HEK293 (cell line): ENCODE measurements around the gene FLT3LG.

Experiments used
- BCL11B ChIP-seq: fragments of 450-650 bp; formaldehyde crosslinking; IDR thresholded peaks from 2 replicates; pipeline ENCODE4 v1.5.1; 2016; ENCODE audit warnings: low read depth, missing biosample characterization, missing genetic modification characterization
- FEZF1 ChIP-seq: fragments of 450-650 bp; formaldehyde crosslinking; IDR thresholded peaks from 2 replicates; pipeline ENCODE4 v1.5.1; 2016; ENCODE audit warnings: missing biosample characterization, missing genetic modification characterization
- GLI4 ChIP-seq: fragments of 450-650 bp; formaldehyde crosslinking; IDR thresholded peaks from 2 replicates; pipeline ENCODE4 v1.5.1; 2016; ENCODE audit warnings: missing biosample characterization, missing genetic modification characterization
- KLF16 ChIP-seq: fragments of 450-650 bp; formaldehyde crosslinking; IDR thresholded peaks from 2 replicates; pipeline ENCODE4 v1.5.1; 2017; ENCODE audit warnings: missing biosample characterization, missing genetic modification characterization
- MYNN ChIP-seq: fragments of 450-650 bp; formaldehyde crosslinking; IDR thresholded peaks from 2 replicates; pipeline ENCODE4 v1.5.1; 2016; ENCODE audit warnings: missing biosample characterization, missing genetic modification characterization, borderline replicate concordance
- ZFP37 ChIP-seq: fragments of 450-650 bp; formaldehyde crosslinking; IDR thresholded peaks from 2 replicates; pipeline ENCODE4 v1.5.1; 2016; ENCODE audit warnings: missing biosample characterization, missing genetic modification characterization
- ZFP69B ChIP-seq: fragments of 450-650 bp; formaldehyde crosslinking; IDR thresholded peaks from 2 replicates; pipeline ENCODE4 v1.5.1; 2016; ENCODE audit warnings: missing biosample characterization, missing genetic modification characterization
- ZNF133 ChIP-seq: fragments of 450-650 bp; formaldehyde crosslinking; IDR thresholded peaks from 2 replicates; pipeline ENCODE4 v1.5.1; 2016; ENCODE audit warnings: missing biosample characterization, missing genetic modification characterization
- ZNF16 ChIP-seq: fragments of 450-650 bp; formaldehyde crosslinking; IDR thresholded peaks from 2 replicates; pipeline ENCODE4 v1.5.1; 2016; ENCODE audit warnings: low read depth, missing biosample characterization, missing genetic modification characterization
- ZNF169 ChIP-seq: fragments of 450-650 bp; formaldehyde crosslinking; IDR thresholded peaks from 2 replicates; pipeline ENCODE4 v1.5.1; 2016; ENCODE audit warnings: missing biosample characterization, missing genetic modification characterization
- ZNF202 ChIP-seq: fragments of 450-650 bp; formaldehyde crosslinking; IDR thresholded peaks from 2 replicates; pipeline ENCODE4 v1.5.1; 2016; ENCODE audit warnings: missing biosample characterization, missing genetic modification characterization, borderline replicate concordance
- ZNF214 ChIP-seq: fragments of 450-650 bp; formaldehyde crosslinking; IDR thresholded peaks from 2 replicates; pipeline ENCODE4 v1.5.1; 2017; ENCODE audit warnings: missing biosample characterization, mild to moderate bottlenecking, missing genetic modification characterization, borderline replicate concordance
- ZNF239 ChIP-seq: fragments of 450-650 bp; formaldehyde crosslinking; IDR thresholded peaks from 2 replicates; pipeline ENCODE4 v1.5.1; 2016; ENCODE audit warnings: missing biosample characterization, missing genetic modification characterization
- ZNF24 ChIP-seq: fragments of 450-650 bp; formaldehyde crosslinking; IDR thresholded peaks from 2 replicates; pipeline ENCODE4 v1.5.1; 2016; ENCODE audit warnings: missing biosample characterization, missing genetic modification characterization
- ZNF248 ChIP-seq: fragments of 450-650 bp; formaldehyde crosslinking; IDR thresholded peaks from 2 replicates; pipeline ENCODE4 v1.5.1; 2017; ENCODE audit warnings: missing biosample characterization, missing genetic modification characterization
- ZNF510 ChIP-seq: fragments of 450-650 bp; formaldehyde crosslinking; IDR thresholded peaks from 2 replicates; pipeline ENCODE4 v1.5.1; 2018; ENCODE audit warnings: mild to moderate bottlenecking, missing genetic modification characterization, missing biosample characterization; ENCODE audit not compliant: insufficient replicate concordance
- ZNF514 ChIP-seq: fragments of 450-650 bp; formaldehyde crosslinking; IDR thresholded peaks from 2 replicates; pipeline ENCODE4 v1.5.1; 2016; ENCODE audit warnings: missing biosample characterization, missing genetic modification characterization
- ZNF530 ChIP-seq: fragments of 450-650 bp; formaldehyde crosslinking; IDR thresholded peaks from 2 replicates; pipeline ENCODE4 v1.5.1; 2016; ENCODE audit warnings: low read depth, missing biosample characterization, missing genetic modification characterization
- ZNF560 ChIP-seq: fragments of 450-650 bp; formaldehyde crosslinking; IDR thresholded peaks from 2 replicates; pipeline ENCODE4 v1.5.1; 2017; ENCODE audit warnings: missing biosample characterization, missing genetic modification characterization, borderline replicate concordance
- ZNF571 ChIP-seq: fragments of 450-650 bp; formaldehyde crosslinking; IDR thresholded peaks from 2 replicates; pipeline ENCODE4 v1.5.0; 2017; ENCODE audit warnings: missing biosample characterization, missing genetic modification characterization
- ZNF621 ChIP-seq: fragments of 450-650 bp; formaldehyde crosslinking; IDR thresholded peaks from 2 replicates; pipeline ENCODE4 v1.5.1; 2017; ENCODE audit warnings: missing biosample characterization, missing genetic modification characterization
- ZNF664 ChIP-seq: fragments of 450-650 bp; formaldehyde crosslinking; IDR thresholded peaks from 2 replicates; pipeline ENCODE4 v1.5.1; 2016; ENCODE audit warnings: missing biosample characterization, missing genetic modification characterization
- ZNF792 ChIP-seq: fragments of 450-650 bp; formaldehyde crosslinking; IDR thresholded peaks from 2 replicates; pipeline ENCODE4 v1.5.1; 2016; ENCODE audit warnings: missing biosample characterization, missing genetic modification characterization
- ZNF830 ChIP-seq: fragments of 450-650 bp; IDR thresholded peaks from 2 replicates; pipeline ENCODE4 v1.5.0; 2018; ENCODE audit warnings: missing biosample characterization, missing genetic modification characterization, low read depth, mild to moderate bottlenecking, moderate library complexity
- TF ChIP-seq, protein P1 (sequence below): fragments of 450-650 bp; formaldehyde crosslinking; IDR thresholded peaks from 2 replicates; pipeline ENCODE4 v1.5.1; 2016; ENCODE audit warnings: missing biosample characterization, missing genetic modification characterization
- TF ChIP-seq, protein P2 (sequence below): fragments of 450-650 bp; formaldehyde crosslinking; IDR thresholded peaks from 2 replicates; pipeline ENCODE4 v1.5.1; 2016; ENCODE audit warnings: missing biosample characterization, missing genetic modification characterization
- TF ChIP-seq, protein P3 (sequence below): fragments of 450-650 bp; formaldehyde crosslinking; IDR thresholded peaks from 2 replicates; pipeline ENCODE4 v1.5.1; 2016; ENCODE audit warnings: missing biosample characterization, missing genetic modification characterization
- TF ChIP-seq, protein P4 (sequence below): fragments of 450-650 bp; formaldehyde crosslinking; IDR thresholded peaks from 2 replicates; pipeline ENCODE4 v1.5.0; 2017; ENCODE audit warnings: missing biosample characterization, missing genetic modification characterization, borderline replicate concordance
- TF ChIP-seq, protein P5 (sequence below): fragments of 450-650 bp; formaldehyde crosslinking; IDR thresholded peaks from 2 replicates; pipeline ENCODE4 v1.5.1; 2016; ENCODE audit warnings: missing biosample characterization, missing genetic modification characterization

Gene FLT3LG

DNA sequence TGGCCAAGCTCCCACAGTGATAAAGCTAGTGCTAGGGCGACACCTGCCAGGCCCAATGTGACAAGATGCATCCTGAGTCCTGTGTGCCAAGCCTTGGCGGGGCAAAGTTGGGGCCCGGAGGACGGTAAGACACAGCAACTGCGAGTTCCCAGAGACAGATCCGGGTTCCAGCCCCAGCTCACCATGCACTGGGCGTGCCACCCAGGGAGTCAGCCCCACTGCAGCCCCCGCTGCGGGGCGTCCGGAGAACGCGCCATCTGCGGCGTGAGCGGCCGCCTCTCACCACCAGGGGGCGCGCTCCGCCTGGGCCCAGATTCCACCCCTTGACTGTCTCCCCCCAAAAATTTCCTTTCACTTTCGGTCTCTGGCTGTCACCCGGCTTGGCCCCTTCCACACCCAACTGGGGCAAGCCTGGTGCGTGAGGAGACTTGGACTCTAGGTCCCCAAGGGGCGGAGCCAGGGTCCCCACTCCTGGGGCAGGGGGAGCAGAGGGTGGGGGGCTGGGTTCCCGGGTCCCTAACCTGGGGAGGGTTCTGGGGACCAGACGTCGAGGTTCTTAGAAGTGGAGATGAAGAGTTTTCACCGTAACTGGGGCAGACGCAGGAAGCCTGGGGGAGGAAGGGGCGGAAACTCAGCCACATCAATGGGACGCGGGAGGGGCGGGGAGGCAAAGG is at the start of gene FLT3LG (continued):
- TF ChIP-seq ZNF24 (tag by site-specific recombination), result peak; percentile 79
- TF ChIP-seq ZNF621 (tag by site-specific recombination), result no peak
- TF ChIP-seq ZFP37, result peak; percentile 69; the same call in 1 of the 2 replicates
- no peak for TF ChIP-seq ZNF792
- no peak for TF ChIP-seq ZNF560 (tag by site-specific recombination)
- TF ChIP-seq ZNF239 (tag by site-specific recombination), result no peak
- no peak for TF ChIP-seq ZNF202
- TF ChIP-seq ZNF169 (tag by site-specific recombination), result no peak
- TF ChIP-seq ZNF514 (tag by site-specific recombination), result no peak
- TF ChIP-seq, protein P1, sequence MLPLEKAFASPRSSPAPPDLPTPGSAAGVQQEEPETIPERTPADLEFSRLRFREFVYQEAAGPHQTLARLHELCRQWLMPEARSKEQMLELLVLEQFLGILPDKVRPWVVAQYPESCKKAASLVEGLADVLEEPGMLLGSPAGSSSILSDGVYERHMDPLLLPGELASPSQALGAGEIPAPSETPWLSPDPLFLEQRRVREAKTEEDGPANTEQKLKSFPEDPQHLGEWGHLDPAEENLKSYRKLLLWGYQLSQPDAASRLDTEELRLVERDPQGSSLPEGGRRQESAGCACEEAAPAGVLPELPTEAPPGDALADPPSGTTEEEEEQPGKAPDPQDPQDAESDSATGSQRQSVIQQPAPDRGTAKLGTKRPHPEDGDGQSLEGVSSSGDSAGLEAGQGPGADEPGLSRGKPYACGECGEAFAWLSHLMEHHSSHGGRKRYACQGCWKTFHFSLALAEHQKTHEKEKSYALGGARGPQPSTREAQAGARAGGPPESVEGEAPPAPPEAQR, result no peak; the same call in 1 of the 2 replicates
- no peak for TF ChIP-seq ZNF830
- TF ChIP-seq ZNF664 (tag by site-specific recombination), result no peak
- TF ChIP-seq, protein P2, sequence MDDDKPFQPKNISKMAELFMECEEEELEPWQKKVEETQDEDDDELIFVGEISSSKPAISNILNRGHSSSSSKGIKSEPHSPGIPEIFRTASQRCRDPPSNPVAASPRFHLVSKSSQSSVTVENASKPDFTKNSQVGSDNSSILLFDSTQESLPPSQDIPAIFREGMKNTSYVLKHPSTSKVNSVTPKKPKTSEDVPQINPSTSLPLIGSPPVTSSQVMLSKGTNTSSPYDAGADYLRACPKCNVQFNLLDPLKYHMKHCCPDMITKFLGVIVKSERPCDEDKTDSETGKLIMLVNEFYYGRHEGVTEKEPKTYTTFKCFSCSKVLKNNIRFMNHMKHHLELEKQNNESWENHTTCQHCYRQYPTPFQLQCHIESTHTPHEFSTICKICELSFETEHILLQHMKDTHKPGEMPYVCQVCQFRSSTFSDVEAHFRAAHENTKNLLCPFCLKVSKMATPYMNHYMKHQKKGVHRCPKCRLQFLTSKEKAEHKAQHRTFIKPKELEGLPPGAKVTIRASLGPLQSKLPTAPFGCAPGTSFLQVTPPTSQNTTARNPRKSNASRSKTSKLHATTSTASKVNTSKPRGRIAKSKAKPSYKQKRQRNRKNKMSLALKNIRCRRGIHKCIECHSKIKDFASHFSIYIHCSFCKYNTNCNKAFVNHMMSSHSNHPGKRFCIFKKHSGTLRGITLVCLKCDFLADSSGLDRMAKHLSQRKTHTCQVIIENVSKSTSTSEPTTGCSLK, result no peak
- peak; percentile 83 for TF ChIP-seq KLF16
- no peak for TF ChIP-seq ZNF16 (tag by site-specific recombination)
- TF ChIP-seq, protein P3, sequence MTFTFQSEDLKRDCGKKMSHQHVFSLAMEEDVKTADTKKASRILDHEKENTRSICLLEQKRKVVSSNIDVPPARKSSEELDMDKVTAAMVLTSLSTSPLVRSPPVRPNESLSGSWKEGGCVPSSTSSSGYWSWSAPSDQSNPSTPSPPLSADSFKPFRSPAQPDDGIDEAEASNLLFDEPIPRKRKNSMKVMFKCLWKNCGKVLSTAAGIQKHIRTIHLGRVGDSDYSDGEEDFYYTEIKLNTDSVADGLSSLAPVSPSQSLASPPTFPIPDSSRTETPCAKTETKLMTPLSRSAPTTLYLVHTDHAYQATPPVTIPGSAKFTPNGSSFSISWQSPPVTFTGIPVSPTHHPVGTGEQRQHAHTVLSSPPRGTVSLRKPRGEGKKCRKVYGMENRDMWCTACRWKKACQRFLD (tag by site-specific recombination), result no peak
- TF ChIP-seq, protein P4, sequence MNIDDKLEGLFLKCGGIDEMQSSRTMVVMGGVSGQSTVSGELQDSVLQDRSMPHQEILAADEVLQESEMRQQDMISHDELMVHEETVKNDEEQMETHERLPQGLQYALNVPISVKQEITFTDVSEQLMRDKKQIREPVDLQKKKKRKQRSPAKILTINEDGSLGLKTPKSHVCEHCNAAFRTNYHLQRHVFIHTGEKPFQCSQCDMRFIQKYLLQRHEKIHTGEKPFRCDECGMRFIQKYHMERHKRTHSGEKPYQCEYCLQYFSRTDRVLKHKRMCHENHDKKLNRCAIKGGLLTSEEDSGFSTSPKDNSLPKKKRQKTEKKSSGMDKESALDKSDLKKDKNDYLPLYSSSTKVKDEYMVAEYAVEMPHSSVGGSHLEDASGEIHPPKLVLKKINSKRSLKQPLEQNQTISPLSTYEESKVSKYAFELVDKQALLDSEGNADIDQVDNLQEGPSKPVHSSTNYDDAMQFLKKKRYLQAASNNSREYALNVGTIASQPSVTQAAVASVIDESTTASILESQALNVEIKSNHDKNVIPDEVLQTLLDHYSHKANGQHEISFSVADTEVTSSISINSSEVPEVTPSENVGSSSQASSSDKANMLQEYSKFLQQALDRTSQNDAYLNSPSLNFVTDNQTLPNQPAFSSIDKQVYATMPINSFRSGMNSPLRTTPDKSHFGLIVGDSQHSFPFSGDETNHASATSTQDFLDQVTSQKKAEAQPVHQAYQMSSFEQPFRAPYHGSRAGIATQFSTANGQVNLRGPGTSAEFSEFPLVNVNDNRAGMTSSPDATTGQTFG (tag by site-specific recombination), result no peak
- TF ChIP-seq ZNF571 (tag by site-specific recombination), result no peak
- TF ChIP-seq, protein P5, sequence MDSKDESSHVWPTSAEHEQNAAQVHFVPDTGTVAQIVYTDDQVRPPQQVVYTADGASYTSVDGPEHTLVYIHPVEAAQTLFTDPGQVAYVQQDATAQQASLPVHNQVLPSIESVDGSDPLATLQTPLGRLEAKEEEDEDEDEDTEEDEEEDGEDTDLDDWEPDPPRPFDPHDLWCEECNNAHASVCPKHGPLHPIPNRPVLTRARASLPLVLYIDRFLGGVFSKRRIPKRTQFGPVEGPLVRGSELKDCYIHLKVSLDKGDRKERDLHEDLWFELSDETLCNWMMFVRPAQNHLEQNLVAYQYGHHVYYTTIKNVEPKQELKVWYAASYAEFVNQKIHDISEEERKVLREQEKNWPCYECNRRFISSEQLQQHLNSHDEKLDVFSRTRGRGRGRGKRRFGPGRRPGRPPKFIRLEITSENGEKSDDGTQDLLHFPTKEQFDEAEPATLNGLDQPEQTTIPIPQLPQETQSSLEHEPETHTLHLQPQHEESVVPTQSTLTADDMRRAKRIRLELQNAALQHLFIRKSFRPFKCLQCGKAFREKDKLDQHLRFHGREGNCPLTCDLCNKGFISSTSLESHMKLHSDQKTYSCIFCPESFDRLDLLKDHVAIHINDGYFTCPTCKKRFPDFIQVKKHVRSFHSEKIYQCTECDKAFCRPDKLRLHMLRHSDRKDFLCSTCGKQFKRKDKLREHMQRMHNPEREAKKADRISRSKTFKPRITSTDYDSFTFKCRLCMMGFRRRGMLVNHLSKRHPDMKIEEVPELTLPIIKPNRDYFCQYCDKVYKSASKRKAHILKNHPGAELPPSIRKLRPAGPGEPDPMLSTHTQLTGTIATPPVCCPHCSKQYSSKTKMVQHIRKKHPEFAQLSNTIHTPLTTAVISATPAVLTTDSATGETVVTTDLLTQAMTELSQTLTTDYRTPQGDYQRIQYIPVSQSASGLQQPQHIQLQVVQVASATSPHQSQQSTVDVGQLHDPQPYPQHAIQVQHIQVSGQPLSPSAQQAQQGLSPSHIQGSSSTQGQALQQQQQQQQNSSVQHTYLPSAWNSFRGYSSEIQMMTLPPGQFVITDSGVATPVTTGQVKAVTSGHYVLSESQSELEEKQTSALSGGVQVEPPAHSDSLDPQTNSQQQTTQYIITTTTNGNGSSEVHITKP (tag by site-specific recombination), result peak; percentile 85
- no peak for TF ChIP-seq ZNF510 (tag by site-specific recombination)
- peak; percentile 53 for TF ChIP-seq BCL11B (tag by site-specific recombination)
- TF ChIP-seq ZNF530, result no peak
- TF ChIP-seq MYNN (tag by site-specific recombination), result no peak
- 0 out of 2 replicates have a peak, but pooled peaks have one; percentile 7 for TF ChIP-seq ZNF133 (tag by site-specific recombination)
- no peak for TF ChIP-seq ZNF248 (tag by site-specific recombination)
- TF ChIP-seq ZFP69B, result peak; percentile 87
- TF ChIP-seq GLI4 (tag by site-specific recombination), result no peak
- TF ChIP-seq ZNF214 (tag by site-specific recombination), result no peak
- TF ChIP-seq FEZF1, result no peak
